Fibroblast of gingiva (primary cell): Measurements from ENCODE around the gene AKAP5.
"Not testable (repeated sequence)": the region's sequence is repeated elsewhere in the genome, so short reads cannot be mapped to it uniquely, and the experiment has no call there.

Experiments
- DNase-seq: peaks from one replicate; pipeline ENCODE4 v3.0.0-alpha.2; 2011; ENCODE audit warnings: low read depth

AKAP5 gene

GRCh38 chr14:64503434-64504309 is 38.4 kb downstream of the AKAP5 start, which contains the start of gene ZBTB25:
Gene ZBTB25, minus strand, starts transcription at chr14:64503838. Its CDS starts 13,305 bp downstream, at chr14:64490533.
- peak; percentile 95 for DNase-seq

DNA sequence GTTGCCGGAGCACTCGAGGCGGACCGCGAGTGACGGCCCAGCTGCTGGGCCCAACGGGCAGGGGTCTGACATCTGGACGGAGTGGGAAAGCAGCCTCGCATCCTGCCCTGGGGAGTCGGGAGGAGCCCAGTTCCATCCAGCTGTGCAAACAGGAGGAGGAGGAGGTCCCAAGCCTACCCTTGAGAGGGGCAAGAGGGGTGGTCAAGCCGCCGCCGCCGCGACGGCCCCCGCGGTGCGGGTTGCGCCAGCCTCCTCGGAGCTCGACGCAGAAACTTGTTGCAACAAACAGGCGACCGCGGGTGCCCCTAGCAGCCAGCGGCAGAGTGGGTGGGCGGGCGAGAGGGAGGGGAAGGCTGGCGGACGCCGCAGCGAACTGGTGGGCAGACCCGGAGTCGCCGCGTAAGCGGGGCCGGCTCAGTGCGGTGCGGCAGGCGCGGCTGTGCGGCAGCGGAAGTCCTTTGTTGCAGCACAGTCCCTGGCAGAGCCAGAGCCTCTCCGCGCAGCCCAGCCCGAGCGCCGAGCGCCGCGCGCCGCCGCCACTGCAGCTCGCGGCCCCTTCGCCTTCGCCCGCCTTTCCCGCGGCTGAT is 39.1 kb downstream of the AKAP5 start, which contains the start of gene ZBTB1:
ZBTB1 (plus strand) TSS at position 461 of the 587 bp plus-strand sequence. CDS start 16,735 bp downstream, outside the sequence.
- DNase-seq = peak; percentile 95

DNA sequence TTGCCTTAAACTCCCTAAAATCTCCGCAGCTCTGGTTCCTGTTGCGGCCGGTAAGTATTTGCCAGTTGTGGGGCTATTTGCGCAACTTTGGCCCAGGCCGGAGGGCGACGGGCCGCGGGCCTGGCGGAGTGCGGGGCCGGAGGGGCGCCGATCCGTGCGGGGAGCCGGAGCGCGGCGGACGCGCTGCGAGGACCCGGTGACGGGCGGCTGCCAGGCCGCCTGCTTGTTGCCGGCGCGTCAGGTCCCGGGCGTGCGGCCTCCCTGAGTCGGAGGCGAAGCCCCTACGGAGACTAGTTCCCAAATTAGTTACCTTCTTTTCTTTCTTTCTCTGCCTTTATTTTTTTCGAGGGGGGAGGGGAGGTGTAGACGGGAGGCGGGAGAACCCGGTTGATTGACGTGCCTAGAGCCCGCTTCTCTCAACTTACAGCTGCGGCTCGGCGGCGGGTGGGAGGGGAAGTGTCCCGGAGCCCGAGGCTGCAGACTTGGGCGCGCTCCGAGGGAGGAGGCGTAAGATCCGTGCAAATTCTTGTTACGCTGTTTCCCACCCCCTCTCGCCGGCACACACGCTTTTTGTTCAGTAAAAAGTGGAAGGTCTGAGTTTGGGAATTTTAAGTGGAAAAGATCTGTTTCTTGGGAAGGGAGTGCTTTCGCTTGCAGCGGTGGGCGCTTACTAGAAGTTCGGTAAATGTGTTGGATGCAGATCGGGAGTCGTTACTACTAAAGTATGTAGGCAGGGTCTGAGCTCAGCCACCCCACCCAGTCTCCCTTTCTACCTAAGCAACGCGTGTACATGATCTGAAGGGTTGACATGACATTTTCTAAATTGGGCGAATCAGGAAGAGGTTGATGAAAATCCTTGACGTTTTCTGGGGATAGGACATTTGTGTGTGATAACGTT is 39.8 kb downstream of the AKAP5 start:
- peak; percentile 84 for DNase-seq

- no peak for DNase-seq
These were observed 41.4 kb downstream of the AKAP5 start for GRCh38 chr14:64506721-64507120.

GRCh38 chr14:64507376-64508156 is 42.3 kb downstream of the AKAP5 start:
- no peak for DNase-seq

DNA sequence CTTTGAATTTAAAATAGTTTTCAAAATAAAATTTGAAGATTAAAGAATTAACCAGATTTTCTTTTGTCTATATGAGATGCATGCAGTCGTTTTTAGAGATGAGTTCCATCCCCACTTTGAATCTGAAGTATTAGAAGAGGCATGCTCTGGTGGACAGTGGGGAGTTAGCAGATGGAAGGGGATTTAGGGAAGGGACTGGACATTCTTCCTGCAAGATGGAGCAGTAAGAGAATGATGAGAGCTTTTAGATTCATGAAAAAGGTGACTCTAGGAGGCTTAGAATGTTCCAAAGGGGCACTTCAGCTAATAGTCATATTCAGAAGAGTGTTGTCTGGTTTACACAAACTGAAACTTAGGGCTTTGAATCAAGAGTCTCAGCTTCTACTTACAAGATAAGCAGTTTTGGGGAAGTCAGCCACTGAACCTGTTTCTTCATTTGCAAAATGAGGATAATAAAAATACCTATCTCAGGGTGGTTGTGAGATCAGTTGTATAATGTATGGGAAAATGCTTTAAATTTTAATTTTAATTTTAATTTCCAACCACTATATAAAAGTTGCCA is 43.0 kb downstream of the AKAP5 start:
- no peak for DNase-seq

DNA sequence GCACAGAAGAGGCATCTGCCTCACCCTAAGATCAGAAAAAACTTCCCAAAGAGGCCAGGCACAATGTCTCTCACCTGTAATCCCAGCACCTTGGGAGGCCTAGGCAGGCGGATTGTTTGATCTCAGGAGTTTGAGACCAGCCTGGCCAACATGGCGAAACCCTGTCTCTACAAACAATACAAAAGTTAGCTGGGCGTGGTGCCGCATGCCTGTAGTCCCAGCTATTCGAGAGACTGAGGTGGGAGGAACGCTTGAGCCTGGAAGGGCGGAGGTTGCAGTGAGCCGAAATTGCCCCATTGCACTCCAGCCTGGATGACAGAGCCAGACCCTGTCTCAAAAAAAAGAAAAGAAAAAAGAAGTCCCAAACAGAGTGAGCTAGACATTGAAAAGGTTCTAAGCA is 43.7 kb downstream of the AKAP5 start:
- DNase-seq = no peak

GRCh38 chr14:64510825-64511671 is 45.7 kb downstream of the AKAP5 start:
- peak; percentile 55 for DNase-seq

- no peak for DNase-seq
These were observed 48.0 kb downstream of the AKAP5 start for GRCh38 chr14:64513271-64513670.

DNA sequence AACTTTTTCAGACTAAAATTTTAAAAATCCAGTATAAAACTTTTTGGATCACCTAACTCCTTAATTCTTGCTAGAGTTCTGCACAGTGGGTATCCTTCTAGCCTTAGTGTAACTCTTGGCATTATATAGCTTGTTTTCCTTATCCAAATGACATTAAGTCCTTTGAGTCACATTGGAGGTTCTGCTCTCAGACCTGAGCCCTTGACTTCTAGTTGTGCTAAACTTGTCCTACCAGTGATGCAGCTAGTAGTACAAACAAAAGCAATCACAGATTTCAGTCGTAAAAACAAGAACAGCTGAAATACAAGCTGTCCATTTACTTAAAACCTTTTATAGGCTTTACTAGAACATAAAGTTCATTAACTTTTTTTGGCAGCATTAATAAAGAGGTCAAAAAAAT is 49.8 kb downstream of the AKAP5 start:
- no peak for DNase-seq

DNA sequence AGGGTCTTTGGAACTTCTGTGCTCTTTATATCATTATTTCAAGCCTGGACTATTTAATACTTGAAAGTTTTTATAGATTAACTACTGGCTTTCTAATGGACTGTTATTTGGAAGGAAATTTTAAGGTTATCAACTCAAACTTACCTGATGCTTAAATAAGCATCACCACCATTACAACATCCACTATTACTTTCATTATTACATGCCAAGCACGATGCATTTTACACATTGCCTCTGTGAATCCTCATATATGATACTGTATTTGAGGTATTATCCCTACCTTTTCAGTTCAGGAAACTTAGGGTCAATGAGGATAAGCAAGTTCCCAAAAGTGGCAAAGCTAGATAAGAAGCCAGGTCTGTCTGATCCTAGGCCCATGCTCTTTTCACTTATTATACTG is 51.7 kb downstream of the AKAP5 start:
- DNase-seq = no peak

DNA sequence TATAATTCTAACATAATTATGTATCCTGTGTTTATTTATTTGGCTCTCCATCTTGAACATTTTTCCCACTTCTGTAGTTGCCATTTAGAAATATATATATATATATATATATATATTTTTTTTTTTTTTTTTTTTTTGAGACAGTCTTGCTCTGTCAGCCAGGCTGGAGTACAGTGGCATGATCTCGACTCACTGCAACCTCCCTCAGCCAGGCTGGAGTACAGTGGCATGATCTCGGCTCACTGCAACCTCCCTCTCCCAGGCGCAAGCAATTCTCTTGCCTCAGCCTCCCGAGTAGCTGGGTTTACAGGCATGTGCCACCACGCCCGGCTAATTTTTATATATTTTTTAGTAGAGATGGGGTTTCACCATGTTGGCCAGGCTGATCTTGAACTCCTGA is 52.4 kb downstream of the AKAP5 start:
- not testable (repeated sequence) for DNase-seq

- no peak for DNase-seq
These were observed 52.9 kb downstream of the AKAP5 start for GRCh38 chr14:64518229-64518628.

DNA sequence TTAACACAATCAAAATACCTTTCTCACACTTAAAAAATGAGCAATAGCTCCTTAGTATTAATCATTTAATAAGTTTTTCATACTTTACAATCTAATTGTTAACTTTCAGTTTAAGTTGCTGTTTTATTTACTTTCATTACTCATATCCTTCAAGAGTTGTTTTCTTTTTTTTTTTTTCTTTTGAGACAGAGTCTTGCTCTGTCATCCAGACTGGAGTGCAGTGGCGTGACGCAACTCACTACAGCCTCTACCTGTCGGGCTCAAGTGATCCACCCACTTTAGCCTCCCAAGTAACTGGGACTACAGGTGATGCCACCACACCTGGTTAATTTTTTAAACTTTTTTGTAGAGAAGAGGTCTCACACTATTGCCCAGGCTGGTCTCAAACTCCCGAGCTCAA is 55.4 kb downstream of the AKAP5 start:
- no peak for DNase-seq

DNA sequence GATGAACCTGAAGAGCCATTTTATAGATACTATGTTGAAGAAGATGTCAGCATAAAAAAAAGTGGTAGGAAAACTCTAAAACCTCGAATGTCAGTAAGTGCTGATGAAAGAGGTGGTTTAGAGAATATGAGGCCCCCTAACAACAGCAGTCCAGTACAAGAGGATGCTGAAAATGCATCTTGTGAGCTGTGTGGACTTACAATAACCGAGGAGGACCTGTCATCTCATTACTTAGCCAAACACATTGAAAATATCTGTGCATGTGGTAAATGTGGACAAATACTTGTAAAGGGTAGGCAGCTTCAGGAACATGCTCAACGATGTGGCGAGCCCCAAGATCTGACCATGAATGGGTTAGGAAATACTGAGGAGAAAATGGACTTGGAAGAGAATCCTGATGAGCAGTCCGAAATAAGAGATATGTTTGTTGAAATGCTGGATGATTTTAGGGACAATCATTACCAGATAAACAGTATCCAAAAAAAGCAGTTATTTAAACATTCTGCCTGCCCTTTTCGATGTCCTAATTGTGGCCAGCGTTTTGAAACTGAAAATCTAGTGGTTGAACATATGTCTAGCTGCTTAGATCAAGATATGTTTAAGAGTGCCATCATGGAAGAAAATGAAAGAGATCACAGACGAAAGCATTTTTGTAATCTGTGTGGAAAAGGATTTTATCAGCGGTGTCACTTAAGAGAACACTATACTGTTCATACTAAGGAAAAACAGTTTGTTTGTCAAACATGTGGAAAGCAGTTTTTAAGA is 57.5 kb downstream of the AKAP5 start:
- DNase-seq = no peak
